ENCODE results near the gene LYRM9. TPM values are rescaled to one million over a fixed set of nuclear protein-coding genes. Genes with fewer than 3 reads are reported as not detected.
"Not testable (repeated sequence)": the region's sequence is repeated elsewhere in the genome, so short reads cannot be mapped to it uniquely, and the experiment has no call there.

Gene LYRM9
- total and polyA plus RNA-seq, 2 donors from 2014 or later: 21.7 to 29.1 TPM

DNA sequence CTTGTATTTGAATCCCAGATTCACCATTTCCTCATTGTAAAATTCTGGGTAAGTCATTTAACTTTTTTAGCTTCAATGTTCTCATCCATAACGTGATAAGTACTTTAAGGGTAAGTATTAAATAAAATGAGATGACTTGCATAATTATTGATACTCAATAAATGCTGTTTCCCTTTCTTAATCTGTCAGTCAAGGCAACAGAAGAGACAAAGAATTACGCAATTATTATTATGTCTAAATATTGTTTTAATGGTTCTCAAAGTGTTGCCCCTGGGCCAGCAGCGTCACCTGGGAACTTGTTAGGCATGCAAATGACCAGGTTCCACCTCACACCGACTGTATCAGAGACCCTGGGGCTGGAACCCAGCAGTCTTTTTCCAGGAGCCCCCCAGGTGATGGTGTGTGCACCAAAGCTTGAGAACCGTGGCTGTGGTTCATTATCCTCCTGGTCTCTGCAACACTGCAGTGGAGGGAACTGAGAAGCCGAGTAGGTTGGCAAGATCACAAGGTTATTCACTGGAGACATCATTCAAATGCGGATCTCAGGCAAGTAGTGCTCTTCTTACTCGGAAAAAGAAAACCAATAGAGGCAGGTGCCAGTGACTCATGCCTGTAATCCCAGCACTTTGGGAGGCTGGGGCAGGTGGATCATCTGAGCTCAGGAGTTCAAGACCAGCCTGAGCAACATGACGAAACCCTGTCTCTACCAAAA, 43.5 kb downstream of the LYRM9 start:
- no peak for FAIRE-seq
- Histone ChIP-seq H3K4me1 (ENCODE audit: control insufficient read depth in 2 of 3, insufficient read depth in 2 of 3, low read depth in 1 of 3, low read length in 3 of 3) (no peaks in the 10 kb centered on the region), H3K36me3 (ENCODE audit: control insufficient read depth in 2 of 3, insufficient read depth in 3 of 3, low read length in 3 of 3) (no peaks in the 10 kb centered on the region), H3K9ac (ENCODE audit: low read length in 3 of 3) (no peak overlapping the region), H3K4me3 (ENCODE audit: low read length in 3 of 3) (no peak overlapping the region), H3K27me3 (ENCODE audit: control insufficient read depth, insufficient read depth, low read length) (no peaks in the 10 kb centered on the region), H3K9me3 (ENCODE audit: control insufficient read depth in 2 of 3, insufficient read depth in 1 of 3, low read length in 3 of 3) (no peaks in the 10 kb centered on the region), H3K27ac (ENCODE audit: low read depth in 2 of 2, low read length in 2 of 2) (no peak overlapping the region)
- DNase-seq: no peak
- intact Hi-C loops (cut with DNase I): no loop called here
- TF ChIP-seq, protein P1, sequence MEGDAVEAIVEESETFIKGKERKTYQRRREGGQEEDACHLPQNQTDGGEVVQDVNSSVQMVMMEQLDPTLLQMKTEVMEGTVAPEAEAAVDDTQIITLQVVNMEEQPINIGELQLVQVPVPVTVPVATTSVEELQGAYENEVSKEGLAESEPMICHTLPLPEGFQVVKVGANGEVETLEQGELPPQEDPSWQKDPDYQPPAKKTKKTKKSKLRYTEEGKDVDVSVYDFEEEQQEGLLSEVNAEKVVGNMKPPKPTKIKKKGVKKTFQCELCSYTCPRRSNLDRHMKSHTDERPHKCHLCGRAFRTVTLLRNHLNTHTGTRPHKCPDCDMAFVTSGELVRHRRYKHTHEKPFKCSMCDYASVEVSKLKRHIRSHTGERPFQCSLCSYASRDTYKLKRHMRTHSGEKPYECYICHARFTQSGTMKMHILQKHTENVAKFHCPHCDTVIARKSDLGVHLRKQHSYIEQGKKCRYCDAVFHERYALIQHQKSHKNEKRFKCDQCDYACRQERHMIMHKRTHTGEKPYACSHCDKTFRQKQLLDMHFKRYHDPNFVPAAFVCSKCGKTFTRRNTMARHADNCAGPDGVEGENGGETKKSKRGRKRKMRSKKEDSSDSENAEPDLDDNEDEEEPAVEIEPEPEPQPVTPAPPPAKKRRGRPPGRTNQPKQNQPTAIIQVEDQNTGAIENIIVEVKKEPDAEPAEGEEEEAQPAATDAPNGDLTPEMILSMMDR (IDR thresholded peaks at IDR 0.05; ENCODE audit: borderline replicate concordance, extremely low read depth, insufficient read depth): no peak

GRCh38 chr17:27848931-27849330, 44.2 kb downstream of the LYRM9 start:
- Histone ChIP-seq H3K9ac (ENCODE audit: low read length in 3 of 3) (no peak overlapping the region), H3K9me3 (ENCODE audit: control insufficient read depth in 2 of 3, insufficient read depth in 1 of 3, low read length in 3 of 3) (no peaks in the 10 kb centered on the region), H3K27me3 (ENCODE audit: control insufficient read depth, insufficient read depth, low read length) (no peaks in the 10 kb centered on the region), H3K36me3 (ENCODE audit: control insufficient read depth in 2 of 3, insufficient read depth in 3 of 3, low read length in 3 of 3) (no peaks in the 10 kb centered on the region), H3K27ac (ENCODE audit: low read depth in 2 of 2, low read length in 2 of 2) (no peak overlapping the region), H3K4me3 (ENCODE audit: low read length in 3 of 3) (no peak overlapping the region), H3K4me1 (ENCODE audit: control insufficient read depth in 2 of 3, insufficient read depth in 2 of 3, low read depth in 1 of 3, low read length in 3 of 3) (no peaks in the 10 kb centered on the region)
- DNase-seq (no peak), FAIRE-seq (no peak)
- intact Hi-C loops (cut with DNase I): no loop called here
- TF ChIP-seq, protein P1 (IDR thresholded peaks at IDR 0.05; ENCODE audit: borderline replicate concordance, extremely low read depth, insufficient read depth): no peak

- intact Hi-C loops (cut with DNase I); H3K27ac ChIP-seq (ENCODE audit: low read depth in 2 of 2, low read length in 2 of 2); DNase-seq; H3K27me3 ChIP-seq (ENCODE audit: control insufficient read depth, insufficient read depth, low read length); H3K36me3 ChIP-seq (ENCODE audit: control insufficient read depth in 2 of 3, insufficient read depth in 3 of 3, low read length in 3 of 3); H3K9ac ChIP-seq (ENCODE audit: low read length in 3 of 3); H3K4me1 ChIP-seq (ENCODE audit: control insufficient read depth in 2 of 3, insufficient read depth in 2 of 3, low read depth in 1 of 3, low read length in 3 of 3); FAIRE-seq; H3K4me3 ChIP-seq (ENCODE audit: low read length in 3 of 3); H3K9me3 ChIP-seq (ENCODE audit: control insufficient read depth in 2 of 3, insufficient read depth in 1 of 3, low read length in 3 of 3): not testable (repeated sequence)
Measured at GRCh38 chr17:27846808-27847307, 46.3 kb downstream of the LYRM9 start.

- intact Hi-C loops (cut with DNase I): no loop called here
- DNase-seq (no peak), FAIRE-seq (no peak)
- no peaks in the 10 kb centered on the region for H3K27me3 ChIP-seq (ENCODE audit: control insufficient read depth, insufficient read depth, low read length)
- H3K9me3 ChIP-seq (ENCODE audit: control insufficient read depth in 2 of 3, insufficient read depth in 1 of 3, low read length in 3 of 3): no peaks in the 10 kb centered on the region
- no peaks in the 10 kb centered on the region for H3K36me3 ChIP-seq (ENCODE audit: control insufficient read depth in 2 of 3, insufficient read depth in 3 of 3, low read length in 3 of 3)
- TF ChIP-seq, protein P1 (IDR thresholded peaks at IDR 0.05; ENCODE audit: borderline replicate concordance, extremely low read depth, insufficient read depth): no peak
- H3K27ac ChIP-seq (ENCODE audit: low read depth in 2 of 2, low read length in 2 of 2): no peak overlapping the region
- no peak overlapping the region for H3K4me3 ChIP-seq (ENCODE audit: low read length in 3 of 3)
- H3K4me1 ChIP-seq (ENCODE audit: control insufficient read depth in 2 of 3, insufficient read depth in 2 of 3, low read depth in 1 of 3, low read length in 3 of 3): no peaks in the 10 kb centered on the region
- no peak overlapping the region for H3K9ac ChIP-seq (ENCODE audit: low read length in 3 of 3)
Measured at GRCh38 chr17:27846042-27846655, 47.0 kb downstream of the LYRM9 start.
